Lower leg skin (tissue), 4 donors: Measurements from ENCODE around the gene ZNF644. TPM values are rescaled to one million over a fixed set of nuclear protein-coding genes. Genes with fewer than 3 reads are reported as not detected.

Experiments
- DNase-seq, 2 donors: peaks; one replicate each; pipeline ENCODE4 v3.0.0-alpha.2; 2019; ENCODE audit warnings: low spot score in 2 of 2
- H3K4me3 ChIP-seq: fragments of 200-600 bp; sonication (generic); 2 replicates; pipeline ENCODE4 v1.5.1; 2017; ENCODE audit warnings: mild to moderate bottlenecking, low read depth; ENCODE audit not compliant: poor library complexity, severe bottlenecking
- POLR2A ChIP-seq, 2 donors: fragments of 450-650 bp; IDR thresholded peaks; one replicate each; pipeline ENCODE4 v1.6.1; 2016 to 2017; ENCODE audit warnings: antibody characterized with exemption in 2 of 2, mild to moderate bottlenecking in 1 of 2, moderate library complexity in 1 of 2
- whole genome bisulfite sequencing, 2 donors: methylation state at CpG; one replicate each; pipeline ENCODE4 v1.1.5; 2018; 5-methylcytosine and 5-hydroxymethylcytosine counted together
- intact Hi-C: fragments of 100-400 bp; cut with DNase I; formaldehyde crosslinking; loops from one replicate; pipeline ENCODE4 v1.15.0; 2023; ENCODE audit warnings: low total_unique reads
- total RNA-seq, 4 donors: library from RNA; depleted of rRNA; stranded (reverse); fragments of >200 nt; gene quantifications; one replicate each; pipeline ENCODE4 v1.1.0, GENCODE V29; 2016
- TF ChIP-seq, protein P1 (sequence below), 3 donors: fragments of 450-650 bp; IDR thresholded peaks; one replicate each; pipeline ENCODE4 v1.5.1; 2016; ENCODE audit warnings: antibody characterized with exemption in 3 of 3, mild to moderate bottlenecking in 3 of 3, moderate library complexity in 2 of 3

The ZNF644 gene
- total RNA-seq, 4 donors from 2014 or later, result 28.0 to 57.1 (median 39.4) TPM

DNA sequence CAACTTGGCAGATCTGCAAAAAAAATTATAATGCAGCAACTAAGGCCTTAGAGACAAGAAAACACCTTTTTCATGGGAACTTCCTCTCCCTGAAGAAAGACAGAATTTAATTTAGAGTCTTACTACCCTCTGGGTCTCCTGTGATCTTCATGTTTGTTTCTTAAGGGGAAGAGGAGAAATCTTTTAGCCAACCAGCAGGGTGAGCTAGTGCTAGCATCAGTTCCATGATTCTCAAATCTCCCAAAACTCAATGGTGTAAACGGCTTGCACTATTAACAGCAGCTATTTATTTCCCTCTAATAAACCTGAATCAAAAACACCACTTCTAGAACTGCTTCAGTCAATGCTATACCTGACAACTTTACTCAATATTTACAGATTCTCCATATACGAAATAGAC lies 3.8 kb downstream of the ZNF644 start:
- TF ChIP-seq, protein P1, sequence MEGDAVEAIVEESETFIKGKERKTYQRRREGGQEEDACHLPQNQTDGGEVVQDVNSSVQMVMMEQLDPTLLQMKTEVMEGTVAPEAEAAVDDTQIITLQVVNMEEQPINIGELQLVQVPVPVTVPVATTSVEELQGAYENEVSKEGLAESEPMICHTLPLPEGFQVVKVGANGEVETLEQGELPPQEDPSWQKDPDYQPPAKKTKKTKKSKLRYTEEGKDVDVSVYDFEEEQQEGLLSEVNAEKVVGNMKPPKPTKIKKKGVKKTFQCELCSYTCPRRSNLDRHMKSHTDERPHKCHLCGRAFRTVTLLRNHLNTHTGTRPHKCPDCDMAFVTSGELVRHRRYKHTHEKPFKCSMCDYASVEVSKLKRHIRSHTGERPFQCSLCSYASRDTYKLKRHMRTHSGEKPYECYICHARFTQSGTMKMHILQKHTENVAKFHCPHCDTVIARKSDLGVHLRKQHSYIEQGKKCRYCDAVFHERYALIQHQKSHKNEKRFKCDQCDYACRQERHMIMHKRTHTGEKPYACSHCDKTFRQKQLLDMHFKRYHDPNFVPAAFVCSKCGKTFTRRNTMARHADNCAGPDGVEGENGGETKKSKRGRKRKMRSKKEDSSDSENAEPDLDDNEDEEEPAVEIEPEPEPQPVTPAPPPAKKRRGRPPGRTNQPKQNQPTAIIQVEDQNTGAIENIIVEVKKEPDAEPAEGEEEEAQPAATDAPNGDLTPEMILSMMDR (IDR thresholded peaks at IDR 0.05), result no peak
- TF ChIP-seq POLR2A (IDR thresholded peaks at IDR 0.05), result no peak
- DNase-seq, result no peak
- intact Hi-C loops, result no loop called here
- 63 to 70% methylated on average over 2 of the region's 2 CpGs for WGBS, 2 donors
- H3K4me3 ChIP-seq, result no peak overlapping the region

DNA sequence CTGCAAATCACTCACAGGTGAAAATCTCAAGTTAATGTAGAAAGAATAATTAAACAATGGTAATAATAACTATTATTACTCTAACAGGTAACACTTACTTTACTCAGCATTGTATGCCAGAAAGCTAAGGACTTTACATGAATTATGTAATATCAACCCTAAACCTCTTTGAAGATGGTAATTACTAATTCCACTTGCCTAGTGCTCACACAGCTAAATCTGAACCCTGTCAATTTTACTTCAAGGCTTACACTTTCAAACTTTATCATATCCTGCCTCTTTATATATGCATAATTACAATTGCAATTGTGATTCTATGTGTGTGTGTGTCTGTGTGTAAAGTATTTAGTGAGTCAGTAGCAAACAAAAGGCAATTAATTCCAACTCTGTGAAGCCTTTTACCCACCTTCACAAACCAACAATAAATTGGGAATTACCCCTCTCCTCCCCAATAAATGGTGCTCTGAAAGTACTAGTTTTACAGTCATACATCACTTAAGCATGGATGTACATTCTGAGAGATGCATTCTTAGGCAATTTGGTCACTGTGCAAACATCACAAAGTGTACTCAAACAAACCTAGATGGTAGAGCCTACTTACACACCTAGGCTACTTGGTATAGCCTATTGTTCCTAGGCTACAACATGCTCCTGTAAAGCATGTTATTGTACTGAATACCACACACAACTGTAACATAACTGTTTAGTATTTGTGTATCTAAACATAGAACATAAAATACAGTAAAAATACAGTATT lies 5.9 kb downstream of the ZNF644 start:
- TF ChIP-seq, protein P1 (IDR thresholded peaks at IDR 0.05), result no peak
- no peak for TF ChIP-seq POLR2A (IDR thresholded peaks at IDR 0.05)
- intact Hi-C loops, result no loop called here
- no peak overlapping the region for H3K4me3 ChIP-seq
- no peak for DNase-seq

DNA sequence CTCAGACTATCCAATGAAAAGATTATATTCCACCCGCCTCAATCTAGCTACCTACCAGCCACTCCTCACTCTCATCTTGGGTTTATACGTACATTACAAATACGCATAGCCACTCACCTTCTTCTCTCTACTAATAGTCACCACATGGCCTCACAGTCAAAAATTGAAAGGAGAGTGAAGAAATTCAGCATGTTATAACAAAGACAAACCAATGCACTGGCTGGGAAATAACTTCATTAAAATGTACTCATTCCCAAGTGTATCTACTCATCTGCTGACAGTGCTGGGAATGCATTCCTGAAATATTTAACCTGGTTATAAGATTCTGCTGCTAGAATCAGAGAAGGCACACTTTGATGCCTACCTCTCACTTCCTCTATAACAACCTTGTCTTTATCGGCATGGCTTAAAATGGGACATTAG lies 6.5 kb downstream of the ZNF644 start:
- TF ChIP-seq, protein P1 (IDR thresholded peaks at IDR 0.05), result no peak
- no peak for TF ChIP-seq POLR2A (IDR thresholded peaks at IDR 0.05)
- no peak for DNase-seq
- intact Hi-C loops, result no loop called here
- H3K4me3 ChIP-seq, result no peak overlapping the region
- WGBS, 2 donors, result 68 to 71% methylated on average over 4 of the region's 4 CpGs

DNA sequence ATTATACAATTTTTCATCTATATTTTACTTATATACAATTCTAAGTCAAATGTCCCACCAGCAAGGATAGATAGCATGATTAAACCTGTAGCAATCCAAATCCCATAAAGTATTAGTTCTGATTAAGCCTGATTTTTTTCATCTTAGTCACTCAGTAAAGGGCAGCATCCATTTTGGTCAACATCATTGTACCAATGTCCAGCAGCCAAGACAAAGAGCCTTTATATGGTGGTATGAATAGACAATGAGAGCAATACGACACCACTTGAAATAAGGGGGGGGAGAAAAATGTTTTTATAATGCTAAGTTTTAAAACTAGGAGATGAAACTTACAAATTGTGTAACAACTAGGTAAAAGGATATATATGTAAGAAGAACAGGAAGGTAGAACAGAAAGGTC lies 7.4 kb downstream of the ZNF644 start:
- no peak for TF ChIP-seq POLR2A (IDR thresholded peaks at IDR 0.05)
- TF ChIP-seq, protein P1 (IDR thresholded peaks at IDR 0.05), result no peak
- intact Hi-C loops, result no loop called here
- WGBS, 2 donors, result 79 to 89% methylated on average over 1 of the region's 1 CpG
- H3K4me3 ChIP-seq, result no peak overlapping the region
- no peak for DNase-seq

DNA sequence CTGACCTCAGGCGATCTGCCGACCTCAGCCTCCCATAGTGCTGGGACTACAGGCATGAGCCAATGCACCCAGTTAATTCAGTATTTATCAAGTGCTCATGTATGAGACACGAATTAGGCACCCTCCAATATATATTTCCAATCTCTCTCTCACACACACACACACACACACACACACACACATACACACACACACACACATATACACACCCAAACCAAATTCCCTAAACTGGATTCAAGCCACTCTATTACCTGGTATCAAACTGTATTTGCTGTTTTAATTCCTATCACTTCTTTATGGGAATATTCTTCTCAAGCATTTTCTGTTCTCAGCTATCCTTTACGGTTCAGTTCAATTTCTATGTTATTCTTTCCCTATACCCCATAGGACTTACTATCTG lies 8.5 kb downstream of the ZNF644 start:
- intact Hi-C loops, result no loop called here
- no peak for DNase-seq
- 90 to 94% methylated on average over 4 of the region's 4 CpGs for WGBS, 2 donors
- TF ChIP-seq, protein P1 (IDR thresholded peaks at IDR 0.05), result no peak
- no peak for TF ChIP-seq POLR2A (IDR thresholded peaks at IDR 0.05)
- no peak overlapping the region for H3K4me3 ChIP-seq

DNA sequence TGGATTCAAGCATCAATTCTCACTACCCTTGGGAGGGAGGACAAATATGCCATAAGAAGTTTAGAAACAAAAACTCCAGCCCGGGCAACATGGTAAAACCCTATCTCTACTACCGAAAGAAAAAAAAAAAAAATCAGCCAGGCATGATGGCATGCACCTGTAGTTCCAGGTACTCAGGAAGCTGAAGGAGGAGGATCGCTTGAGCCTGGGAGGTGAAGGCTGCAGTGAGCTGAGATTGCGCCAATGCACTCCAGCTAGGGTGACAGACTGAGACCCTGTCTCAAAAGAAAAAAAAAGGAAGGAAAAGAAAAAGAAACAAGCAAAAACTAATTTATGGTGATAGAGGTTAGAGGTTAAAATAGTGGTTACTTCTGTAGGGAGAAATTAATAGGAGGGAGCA lies 9.6 kb downstream of the ZNF644 start:
- TF ChIP-seq, protein P1 (IDR thresholded peaks at IDR 0.05), result no peak
- no peak for TF ChIP-seq POLR2A (IDR thresholded peaks at IDR 0.05)
- WGBS, 2 donors, result 78 to 84% methylated on average over 4 of the region's 4 CpGs
- no peak overlapping the region for H3K4me3 ChIP-seq
- no peak for DNase-seq
- intact Hi-C loops, result no loop called here
